Measurements from ENCODE around the gene FANCB.

GRCh38 chrX:14872851-14873675, at the start of gene FANCB, which contains the start of gene MOSPD2:
- TF ChIP-seq POLR2A (IDR thresholded peaks at IDR 0.05) (no peak), CTCF (IDR thresholded peaks at IDR 0.05) (no peak), POLR2AphosphoS5 (IDR thresholded peaks at IDR 0.05; ENCODE audit: insufficient read depth in 1 of 2, low read depth in 1 of 2) (peak; percentile 78)

Data from vagina (tissue), 2 donors.